NCI-H1436 (cell line): Measurements from ENCODE around the gene SHISA2.
"Not testable (repeated sequence)": the region's sequence is repeated elsewhere in the genome, so short reads cannot be mapped to it uniquely, and the experiment has no call there.

Source experiments
- DNase-seq: peaks from one replicate; lab custom pipeline; 2025; lab: John Stamatoyannopoulos, UW

Gene SHISA2

DNA sequence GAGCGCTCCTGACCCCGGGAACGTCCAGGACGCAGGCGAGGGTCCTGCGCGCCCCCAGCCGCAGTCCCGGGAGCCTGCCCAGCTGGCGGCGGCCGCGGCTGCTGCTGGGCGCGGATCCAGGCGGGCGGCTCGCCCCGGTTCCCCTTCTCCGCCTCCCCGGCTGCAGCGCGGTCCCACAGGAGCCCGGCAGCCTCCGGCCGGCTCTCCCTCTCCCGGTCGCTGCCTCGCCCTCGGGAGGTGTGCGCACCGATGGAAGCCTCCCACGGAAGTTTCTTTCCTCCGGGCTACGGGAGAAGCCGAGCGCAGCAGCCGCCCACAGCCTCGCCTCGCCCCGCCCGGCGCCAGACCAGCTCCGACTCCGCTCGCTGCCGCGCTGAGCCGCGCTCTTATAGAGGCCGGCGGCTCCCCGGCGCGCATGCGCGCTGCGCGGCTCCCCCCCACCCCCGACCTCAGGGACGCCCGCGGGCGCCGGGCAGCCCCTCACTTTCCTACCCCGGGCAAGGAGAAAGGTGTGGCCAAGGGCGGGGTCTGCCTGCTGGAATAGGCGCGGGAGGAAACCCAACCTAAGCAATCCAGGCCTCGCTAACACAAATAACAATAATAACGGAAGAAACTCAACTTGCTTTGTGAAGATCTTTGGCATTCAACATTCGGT, at the start of gene SHISA2:
SHISA2 (minus strand) TSS at position 360 of the 655 bp plus-strand sequence. CDS start 1,041 bp downstream, outside the sequence.
- peak; percentile 34 for DNase-seq

DNA sequence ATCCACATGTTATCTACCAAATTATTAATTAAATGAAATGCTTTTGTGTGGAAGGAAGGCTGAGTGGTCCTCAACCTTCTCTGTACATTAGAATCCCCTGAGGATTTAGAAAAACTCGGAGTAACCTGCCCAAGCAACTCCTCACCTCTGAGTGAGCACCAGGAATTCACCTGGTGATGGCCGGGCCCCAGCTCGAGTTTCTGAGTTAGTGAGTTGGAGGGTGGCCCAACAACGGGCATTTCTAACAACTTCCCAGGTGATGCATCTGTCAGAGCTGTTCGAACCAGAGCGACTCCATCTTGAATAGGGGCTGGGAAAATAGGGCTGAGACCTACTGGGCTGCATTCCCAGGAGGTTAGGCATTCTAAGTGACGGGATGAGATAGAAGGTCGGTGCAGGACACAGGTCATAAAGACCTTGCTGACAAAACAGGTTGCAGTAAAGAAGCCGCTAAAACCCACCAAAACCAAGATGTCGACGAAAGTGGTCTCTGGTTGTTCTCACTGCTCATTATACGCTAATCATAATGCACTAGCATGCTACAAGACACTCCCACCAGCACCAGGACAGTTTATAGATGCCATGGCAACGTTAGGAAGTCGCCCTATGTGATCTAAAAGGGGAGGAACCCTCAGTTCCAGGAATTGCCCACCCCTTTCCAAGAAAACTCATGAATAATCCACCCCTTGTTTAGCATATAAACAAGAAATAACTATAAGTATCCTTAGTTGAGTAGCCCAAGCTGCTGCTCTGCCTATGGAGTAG, 44.2 kb upstream of the SHISA2 start:
- DNase-seq, result no peak

DNA sequence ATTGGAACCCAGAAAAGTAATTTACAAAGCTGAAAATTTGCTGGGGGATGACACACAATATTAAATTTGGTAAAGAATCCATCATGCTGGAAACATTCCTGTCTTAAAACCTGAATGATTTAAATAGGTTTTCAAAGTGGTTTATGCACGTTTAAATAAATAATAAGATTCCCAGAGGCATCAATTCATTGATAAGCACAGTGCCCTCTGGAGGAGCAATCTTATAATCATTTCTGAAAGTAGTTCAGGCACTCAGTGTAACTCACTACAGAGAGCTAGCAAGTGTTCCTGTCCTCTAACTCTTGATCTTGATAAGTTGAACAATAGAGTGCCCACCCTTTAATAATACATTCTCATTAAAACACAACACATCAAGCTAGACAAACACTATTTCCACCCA, 43.5 kb upstream of the SHISA2 start:
- no peak for DNase-seq

DNA sequence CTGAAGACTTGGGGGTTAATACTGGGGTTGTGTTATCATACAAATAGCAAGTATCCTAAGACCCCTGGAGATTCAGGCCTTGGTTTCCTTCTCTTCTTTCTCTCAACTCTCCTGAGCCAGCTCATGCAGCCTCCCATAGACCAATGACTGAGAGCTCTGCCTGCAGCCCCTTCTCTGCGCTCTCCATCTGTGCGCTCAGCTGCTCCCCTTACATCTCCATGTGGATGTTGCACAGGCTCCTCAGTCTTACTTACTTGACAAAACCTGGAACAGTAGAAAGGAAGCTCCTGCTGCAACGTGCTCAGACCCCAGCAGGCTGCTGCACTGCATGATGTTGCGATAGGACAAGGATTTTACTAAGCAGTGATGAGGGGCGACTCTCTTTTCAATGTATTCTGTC, 25.0 kb upstream of the SHISA2 start:
- not testable (repeated sequence) for DNase-seq

DNA sequence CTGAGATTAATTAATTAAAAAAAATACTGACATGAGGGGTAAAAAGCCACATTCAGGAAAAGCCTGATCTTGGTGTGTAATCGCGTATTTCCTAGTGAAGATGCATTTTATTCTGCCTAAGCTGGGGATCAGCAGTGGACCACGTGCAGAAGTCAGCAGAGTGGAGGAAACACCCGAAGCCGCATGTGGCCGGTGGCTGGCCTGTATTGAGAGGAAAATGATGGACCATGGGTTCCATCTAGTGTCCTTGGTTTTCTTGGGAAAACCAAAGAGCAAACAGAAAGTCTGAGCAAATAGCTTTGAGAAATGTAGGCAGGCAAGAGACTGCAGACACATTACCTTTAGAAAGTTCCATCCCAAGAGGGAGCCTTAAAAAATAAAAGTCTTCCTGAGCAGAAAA, 23.7 kb upstream of the SHISA2 start:
- DNase-seq, result no peak

DNA sequence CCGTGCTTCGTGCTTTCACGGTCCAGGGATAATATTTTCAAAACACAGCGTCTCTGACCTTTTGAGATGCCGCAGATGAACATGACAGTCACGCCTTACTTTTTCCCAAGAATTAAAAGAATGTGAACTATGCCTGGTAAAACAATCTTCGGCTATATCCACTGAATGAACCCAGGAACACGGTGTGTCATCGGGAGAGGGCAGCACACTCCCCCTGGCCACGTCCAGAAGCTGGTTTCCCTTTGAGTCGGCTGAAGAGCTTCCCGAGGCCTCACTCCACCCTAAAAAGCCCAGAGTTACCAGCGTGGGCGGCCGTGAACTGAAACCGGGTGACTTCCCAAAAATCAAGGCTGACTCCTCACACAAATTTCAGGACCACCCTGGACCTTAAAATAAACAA, 22.9 kb upstream of the SHISA2 start:
- DNase-seq, result no peak

DNA sequence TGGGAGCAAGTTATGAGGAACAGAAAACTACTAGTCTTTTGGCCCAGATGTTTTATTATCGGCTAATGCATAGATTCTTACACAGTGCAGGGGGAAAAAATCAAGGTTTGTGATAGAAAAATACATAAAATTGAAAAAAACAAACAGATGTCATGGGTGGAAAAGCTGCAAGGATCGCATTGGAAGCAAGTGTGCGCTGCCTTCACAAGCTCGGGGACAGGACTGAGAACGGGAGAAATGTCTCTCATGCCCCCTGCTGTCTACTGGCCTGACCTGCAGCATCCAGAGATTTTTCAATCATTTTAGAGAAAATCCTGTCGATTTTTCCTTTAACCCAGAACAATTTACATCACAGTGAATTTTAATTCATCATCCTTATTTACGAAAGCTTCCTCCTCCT, 20.5 kb upstream of the SHISA2 start:
- not testable (repeated sequence) for DNase-seq

DNA sequence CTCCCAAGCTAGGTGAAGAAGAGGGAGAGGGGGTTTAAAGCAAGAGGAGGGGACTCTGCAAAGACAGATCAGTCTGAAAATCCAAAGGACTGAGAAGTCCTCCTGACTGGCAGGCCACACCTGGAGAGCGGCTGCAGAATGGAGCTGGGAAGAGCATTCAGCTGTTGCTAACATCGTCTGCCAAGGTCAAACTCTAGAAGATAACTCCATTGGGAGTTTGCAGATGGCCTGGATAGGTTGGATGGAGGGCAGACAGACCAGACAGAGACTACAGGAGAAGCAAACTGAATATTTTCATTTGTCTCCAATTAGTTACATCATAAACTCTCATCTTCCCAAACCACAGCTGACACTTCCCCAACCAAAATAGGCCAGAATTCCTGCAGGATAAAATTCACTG, 19.9 kb upstream of the SHISA2 start:
- DNase-seq, result no peak

DNA sequence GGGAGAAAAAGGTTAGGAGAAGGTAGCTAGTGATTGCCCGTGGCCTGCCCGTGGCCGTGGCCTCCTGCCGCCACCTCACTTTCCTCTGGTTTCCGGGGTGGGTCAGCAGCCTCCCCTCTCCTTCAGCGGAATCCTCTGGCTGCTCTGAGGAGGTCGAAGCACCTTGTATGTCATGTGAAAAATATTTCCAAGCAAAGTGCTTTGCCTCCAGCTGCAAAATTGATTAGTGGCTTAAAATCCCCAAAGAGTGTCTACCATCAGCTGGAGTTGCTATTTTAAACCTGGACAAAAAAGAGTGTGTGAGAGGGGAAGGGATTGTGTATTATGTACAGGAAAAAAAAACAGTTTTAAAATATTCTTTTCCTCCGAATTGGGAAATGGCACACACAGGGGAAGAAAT, 17.8 kb upstream of the SHISA2 start:
- not testable (repeated sequence) for DNase-seq

DNA sequence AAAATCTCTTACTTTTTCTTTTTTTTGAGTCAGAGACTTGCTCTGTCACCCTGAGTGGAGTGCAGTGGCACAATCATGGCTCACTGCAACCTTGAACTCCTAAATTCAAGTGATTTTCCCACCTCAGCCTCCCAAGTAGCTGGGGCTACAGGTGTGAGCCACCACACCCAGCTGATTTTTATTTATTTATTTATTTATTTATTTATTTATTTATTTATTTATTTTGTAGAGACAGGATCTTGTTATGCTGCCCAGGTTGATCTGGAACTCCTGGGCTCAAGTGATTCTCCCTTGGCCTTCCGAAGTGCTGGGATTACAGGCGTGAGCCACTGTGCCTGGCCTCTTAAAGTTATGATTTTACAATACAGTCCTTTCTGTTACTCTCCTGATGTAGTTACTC, 16.6 kb upstream of the SHISA2 start:
- DNase-seq, result not testable (repeated sequence)

DNA sequence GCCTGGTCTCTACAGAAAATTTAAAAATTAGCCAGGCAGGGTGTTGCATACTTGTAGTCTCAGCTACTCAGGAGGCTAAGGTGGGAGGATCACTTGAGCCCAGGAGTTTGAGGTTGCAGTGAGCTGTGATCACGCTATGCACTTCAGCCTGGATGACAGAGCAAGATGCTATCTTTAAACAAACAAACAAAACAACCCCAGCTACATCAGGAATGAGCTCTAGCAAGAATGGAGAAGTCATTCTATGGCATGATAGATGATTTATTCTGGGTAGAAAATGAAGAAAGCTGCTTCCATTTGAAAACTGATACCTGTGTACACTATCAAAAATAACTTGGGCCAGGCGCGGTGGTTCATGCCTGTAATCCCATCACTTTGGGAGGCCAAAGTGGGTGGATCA, 15.8 kb upstream of the SHISA2 start:
- DNase-seq, result no peak

DNA sequence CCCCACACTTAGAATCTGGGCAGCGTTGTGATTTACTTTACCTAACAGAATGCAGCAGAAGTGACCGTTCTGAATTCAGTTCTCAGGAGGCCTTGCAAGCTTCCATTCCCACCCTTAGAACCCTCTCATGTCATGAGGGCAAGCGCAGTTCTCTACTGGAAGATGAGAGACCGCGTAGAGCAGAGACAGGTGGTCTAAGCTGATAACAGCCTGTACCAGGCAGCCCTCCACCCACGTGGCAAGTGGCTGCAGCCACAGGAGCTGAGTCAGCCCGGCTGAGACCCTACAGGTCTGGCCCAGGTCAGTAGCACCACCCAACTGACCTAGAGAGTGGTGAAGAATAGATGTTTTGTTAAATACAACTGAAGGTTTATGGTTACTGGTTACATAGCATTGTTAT, 14.7 kb upstream of the SHISA2 start:
- DNase-seq, result not testable (repeated sequence)

DNA sequence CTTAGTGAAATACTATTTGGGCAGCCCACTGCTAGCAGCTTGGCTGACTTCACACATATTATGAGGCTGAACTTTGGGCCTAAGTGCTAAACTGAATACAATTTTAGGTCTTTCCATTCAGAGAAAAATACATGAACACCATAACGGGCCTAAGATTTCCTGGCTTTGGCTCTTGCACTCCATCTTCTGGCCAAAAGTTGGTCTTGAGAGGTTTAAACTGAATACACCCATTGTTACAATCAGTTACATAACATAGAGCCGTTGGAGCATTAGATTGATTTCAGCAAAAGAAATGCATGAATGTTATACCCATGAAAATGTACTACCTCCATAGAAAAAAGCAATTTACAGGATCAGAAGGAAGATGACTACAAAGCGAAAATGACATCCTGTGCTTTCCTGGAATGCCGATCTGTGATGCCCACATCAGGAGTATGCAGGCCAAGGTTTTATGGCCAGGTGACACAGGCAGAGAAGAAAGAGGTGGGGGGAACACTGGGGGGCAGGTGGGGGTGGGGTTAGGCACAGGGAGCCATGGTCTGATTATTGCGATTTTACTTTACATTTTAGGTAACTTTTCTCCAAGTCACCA, 11.1 kb upstream of the SHISA2 start:
- peak; percentile 24 for DNase-seq

DNA sequence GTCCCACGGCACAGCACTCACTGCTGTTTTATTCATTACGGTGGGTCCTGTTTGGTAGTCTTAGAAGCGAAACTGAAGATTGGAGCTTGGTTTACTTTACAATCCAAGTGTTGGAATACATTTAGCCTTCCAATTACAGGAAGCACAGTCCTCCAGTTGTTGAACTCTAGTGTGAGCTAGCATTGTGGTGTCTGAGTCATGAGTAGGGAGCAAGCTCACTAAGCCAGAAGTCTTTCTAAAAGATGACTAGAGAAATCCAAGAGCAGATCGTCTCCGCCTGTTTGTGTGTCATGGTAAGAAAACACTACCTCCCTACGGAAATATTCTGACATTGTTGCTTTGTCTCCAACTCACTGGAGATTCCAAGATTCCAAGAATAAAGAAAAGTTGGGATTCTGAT, 10.1 kb upstream of the SHISA2 start:
- DNase-seq, result no peak

DNA sequence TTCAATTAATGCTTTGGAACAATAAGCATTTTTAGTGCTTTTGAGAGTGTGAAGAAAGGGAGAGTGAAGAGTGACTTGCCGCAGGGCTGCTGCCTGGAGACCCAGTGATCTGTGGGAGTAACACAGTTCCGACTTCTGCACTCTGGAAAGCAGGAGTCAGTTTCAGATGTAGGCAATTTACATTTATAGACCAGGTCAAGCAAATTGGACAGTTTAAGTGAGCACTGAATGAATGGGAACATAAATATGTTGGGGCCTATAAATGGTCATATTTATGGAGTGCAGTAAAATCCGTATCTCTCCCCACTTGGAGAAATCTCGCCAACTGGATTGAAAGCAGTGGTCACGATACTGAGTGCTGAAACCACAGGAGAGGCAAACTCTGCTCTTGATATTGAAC, 9.4 kb upstream of the SHISA2 start:
- no peak for DNase-seq

DNA sequence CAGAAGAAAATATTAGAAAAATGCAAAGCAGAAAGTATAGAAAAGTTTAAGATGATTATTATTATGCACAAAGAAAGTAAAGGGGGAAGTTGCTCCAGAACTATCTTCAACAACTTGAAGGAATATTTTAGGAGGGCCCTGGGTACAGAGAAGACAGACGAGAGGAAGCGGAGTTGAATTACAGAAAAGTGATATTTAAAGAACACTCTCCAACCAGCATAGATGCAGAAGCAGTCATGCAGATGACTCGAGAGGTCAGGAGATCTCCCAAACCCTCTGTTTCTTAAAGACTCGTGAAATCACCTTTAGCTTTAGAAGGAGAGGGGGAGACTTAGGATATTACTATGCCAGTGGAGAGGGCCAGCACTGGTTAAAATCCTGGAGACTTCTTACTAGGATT, 8.5 kb upstream of the SHISA2 start:
- no peak for DNase-seq

DNA sequence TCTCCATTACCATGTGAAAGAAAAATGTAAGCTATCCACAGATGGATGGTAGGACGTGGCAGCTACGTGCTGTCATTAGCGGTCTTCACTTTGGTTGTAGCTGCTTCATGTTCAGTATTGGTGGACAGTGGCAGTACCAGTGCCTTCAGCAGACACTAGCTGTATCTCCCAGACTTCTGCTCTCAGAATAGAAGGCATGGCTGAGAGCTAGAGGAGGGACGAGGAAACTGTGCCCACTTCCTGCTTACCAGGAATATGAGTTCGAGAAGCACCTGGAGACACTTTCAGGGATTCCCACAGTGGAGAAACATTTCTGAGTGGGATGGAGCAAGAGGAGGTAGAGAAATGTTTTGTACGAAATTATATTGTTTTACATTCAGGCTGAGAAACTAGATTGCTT, 6.9 kb upstream of the SHISA2 start:
- DNase-seq, result no peak

DNA sequence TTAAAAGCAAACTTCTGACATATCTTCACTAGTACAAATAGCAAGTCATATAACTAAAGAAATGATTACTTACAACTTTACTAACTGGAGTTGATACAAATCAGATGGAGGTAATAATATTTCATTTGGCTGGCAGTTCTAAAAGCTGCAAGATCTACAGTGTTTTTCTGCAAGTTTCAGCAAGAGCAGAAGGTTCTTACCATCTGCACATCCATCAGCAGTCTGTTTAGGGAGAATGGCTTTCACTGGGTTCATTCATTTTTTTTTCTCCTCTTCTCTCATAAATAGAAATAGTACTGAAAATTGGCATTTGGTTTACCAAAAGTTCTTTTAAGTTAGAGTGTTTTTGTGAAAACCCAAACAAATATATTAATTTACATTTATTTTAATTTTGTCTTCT, 3.1 kb upstream of the SHISA2 start:
- no peak for DNase-seq

DNA sequence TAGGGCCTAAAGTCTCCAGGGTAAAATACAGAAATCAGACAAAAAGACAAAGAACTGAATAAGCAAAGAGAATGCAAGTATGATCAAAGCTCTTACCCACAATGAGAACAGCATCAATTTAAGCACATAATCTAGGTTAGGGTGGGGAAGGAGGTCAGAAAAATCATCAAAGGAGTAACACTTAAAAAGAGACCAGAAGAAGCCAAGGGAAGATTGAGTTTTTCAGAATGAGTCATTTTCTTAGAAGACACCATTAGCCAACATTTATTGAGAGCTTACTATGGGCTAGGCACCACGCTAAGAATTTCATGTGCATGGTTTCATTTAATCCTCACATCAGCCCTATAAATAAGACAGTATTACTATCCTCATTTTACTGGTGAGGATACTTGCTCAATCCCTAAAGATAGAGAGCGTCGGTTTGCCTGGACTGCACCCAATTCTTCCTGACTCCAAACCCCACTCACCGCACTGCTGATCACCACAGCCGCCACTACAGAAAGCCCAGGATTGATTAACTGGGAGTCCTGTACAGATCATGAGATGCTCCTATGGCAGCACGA, 1.7 kb upstream of the SHISA2 start:
- no peak for DNase-seq

DNA sequence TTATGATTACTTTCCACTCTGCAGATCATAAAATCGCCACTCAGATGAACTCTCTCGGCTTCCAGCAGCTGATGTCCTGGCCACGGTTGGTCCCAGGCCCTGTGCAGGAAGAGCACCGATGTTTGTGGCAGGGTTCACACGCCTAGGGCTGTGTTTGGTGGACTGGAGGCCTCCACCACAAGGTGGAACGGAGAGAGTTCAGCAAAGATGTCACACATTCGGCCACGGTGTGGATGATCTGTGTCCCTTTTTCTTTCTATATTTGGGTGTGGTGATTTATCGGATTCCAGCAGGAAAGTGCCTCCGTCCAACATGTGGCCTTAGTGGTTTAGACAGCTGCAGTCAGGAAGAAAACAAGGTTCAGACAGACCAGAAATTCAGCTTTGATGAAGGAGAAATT, 521 bp upstream of the SHISA2 start:
- no peak for DNase-seq

DNA sequence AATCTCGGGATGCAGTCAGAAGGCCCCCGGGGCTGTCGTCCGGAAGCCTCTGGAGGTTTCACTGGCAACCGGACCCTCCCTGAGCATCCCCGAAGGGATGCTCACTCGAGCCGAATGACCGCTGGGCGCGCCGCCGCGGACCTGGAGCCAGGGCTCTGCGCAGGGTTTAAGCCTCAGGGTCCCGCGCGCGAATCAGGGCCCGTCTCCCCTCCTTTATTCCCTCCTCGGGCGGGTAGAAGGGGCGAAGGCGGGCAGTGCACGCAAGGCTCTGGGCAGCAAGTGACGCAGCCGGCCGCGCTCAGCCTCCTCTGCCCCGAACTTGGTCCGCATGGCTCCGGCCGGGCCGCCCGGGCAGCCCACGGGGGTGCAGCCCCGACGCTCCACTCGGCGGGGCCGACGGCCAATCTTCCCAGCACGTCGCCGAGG, 572 bp downstream of the SHISA2 start:
- no peak for DNase-seq

DNA sequence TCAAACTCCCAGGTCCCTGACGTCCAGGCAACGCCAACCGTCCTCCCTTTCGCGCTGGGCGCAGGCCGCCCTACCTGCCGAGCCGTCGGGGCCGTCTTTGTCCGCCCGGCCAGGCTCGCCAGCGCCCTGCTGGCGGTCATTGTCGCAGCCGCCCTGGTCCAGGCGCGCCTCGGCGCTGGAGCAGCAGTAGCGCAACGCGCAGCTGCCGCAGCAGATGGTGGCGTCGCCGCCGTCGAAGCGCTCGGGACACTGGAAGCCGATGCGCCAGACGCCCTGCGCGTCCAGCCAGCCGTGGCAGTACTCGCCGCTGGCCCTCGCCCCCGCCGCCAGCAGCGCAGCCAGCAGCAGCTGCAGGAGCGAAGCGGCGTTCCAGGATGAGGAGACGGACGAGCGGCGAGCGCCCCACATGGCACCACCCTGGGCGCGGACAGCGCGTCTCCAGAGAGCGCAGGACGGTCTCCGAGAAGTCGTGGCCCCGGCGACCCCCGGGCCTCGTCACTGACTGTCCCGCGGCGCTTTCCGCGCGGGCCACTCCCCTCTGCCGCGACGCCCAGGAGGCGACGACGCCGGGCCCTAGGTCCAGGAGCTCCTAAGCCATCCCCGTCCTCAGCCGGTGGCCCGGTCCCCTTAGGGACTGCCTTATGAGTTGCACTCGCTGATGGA, 1.1 kb downstream of the SHISA2 start:
- no peak for DNase-seq

DNA sequence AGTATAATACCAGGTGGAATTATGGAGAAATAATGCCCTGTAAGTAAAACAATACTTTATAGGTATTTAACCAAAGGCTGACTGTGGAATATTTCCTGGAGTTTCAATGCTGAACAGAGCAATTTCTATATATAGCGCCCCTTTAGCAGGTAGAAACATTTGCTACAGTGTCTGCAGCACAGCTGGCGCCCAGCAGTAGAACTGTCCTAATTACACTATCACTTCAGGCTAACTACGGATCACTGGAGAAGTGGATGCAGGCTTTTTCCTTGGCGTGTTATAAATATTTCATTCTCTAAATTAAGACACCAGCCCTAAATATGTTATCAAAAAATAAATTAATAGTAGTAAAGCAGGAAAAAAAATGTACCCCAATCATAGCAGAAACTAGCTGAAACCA, 3.1 kb downstream of the SHISA2 start:
- no peak for DNase-seq
